HepG2 (cell line): Measurements from ENCODE around the gene WSB1. TPM values are rescaled to one million over a fixed set of nuclear protein-coding genes. Genes with fewer than 3 reads are reported as not detected.

Experiments used
- ARID5B ChIP-seq: IDR thresholded peaks from 2 replicates; pipeline ENCODE4 v1.4.0; 2020; ENCODE audit warnings: mild to moderate bottlenecking, missing genetic modification reagents
- CHD4 ChIP-seq: fragments of 200-600 bp; sonication (generic); IDR thresholded peaks from 2 replicates; pipeline ENCODE4 v1.7.0; 2017; ENCODE audit warnings: mild to moderate bottlenecking, low read length, borderline replicate concordance
- FOXA1 ChIP-seq, 2 experiments: fragments of 450-650 bp in 1 of 2; sonication (generic) in 1 of 2; formaldehyde crosslinking in 1 of 2; IDR thresholded peaks; 2 replicates each; pipeline versions ENCODE4 v1.4.0 to v1.6.1; 2016 to 2020; ENCODE audit warnings: missing genetic modification reagents in 1 of 2
- ISL2 ChIP-seq: sonication (generic); formaldehyde crosslinking; IDR thresholded peaks from 2 replicates; pipeline ENCODE4 v1.5.0; 2020; ENCODE audit warnings: missing genetic modification reagents
- NFE2L2 ChIP-seq: fragments of 150-350 bp; IDR thresholded peaks from 2 replicates; pipeline ENCODE4 v1.6.1; 2014; ENCODE audit warnings: low read length
- PRMT3 ChIP-seq: sonication (generic); formaldehyde crosslinking; IDR thresholded peaks from 2 replicates; pipeline ENCODE4 v1.8.1; 2022; ENCODE audit warnings: low read depth, mild to moderate bottlenecking, moderate library complexity, missing genetic modification reagents, borderline replicate concordance
- SALL1 ChIP-seq: sonication (generic); formaldehyde crosslinking; IDR thresholded peaks from 2 replicates; pipeline ENCODE4 v1.8.0; 2022; ENCODE audit warnings: mild to moderate bottlenecking, missing genetic modification reagents
- TFAP4 ChIP-seq: sonication (generic); IDR thresholded peaks from 2 replicates; pipeline ENCODE4 v1.6.1; 2016; ENCODE audit warnings: low read depth, borderline replicate concordance
- TFE3 ChIP-seq: IDR thresholded peaks from 2 replicates; pipeline ENCODE4 v1.6.1; 2016
- TOPORS ChIP-seq: sonication (generic); formaldehyde crosslinking; IDR thresholded peaks from 2 replicates; pipeline ENCODE4 v1.8.0; 2023; ENCODE audit warnings: mild to moderate bottlenecking, missing genetic modification reagents
- ZNF280D ChIP-seq: sonication (generic); formaldehyde crosslinking; IDR thresholded peaks from 2 replicates; pipeline ENCODE4 v1.5.1; 2020; ENCODE audit warnings: mild to moderate bottlenecking, missing genetic modification reagents
- ZNF33B ChIP-seq: sonication (generic); formaldehyde crosslinking; IDR thresholded peaks from 2 replicates; pipeline ENCODE4 v1.5.1; 2020; ENCODE audit warnings: mild to moderate bottlenecking, missing genetic modification reagents
- ZNF383 ChIP-seq: sonication (generic); formaldehyde crosslinking; IDR thresholded peaks from 2 replicates; pipeline ENCODE4 v1.4.0; 2020; ENCODE audit warnings: missing genetic modification reagents, mild to moderate bottlenecking, borderline replicate concordance
- ZNF441 ChIP-seq: sonication (generic); formaldehyde crosslinking; IDR thresholded peaks from 2 replicates; pipeline ENCODE4 v1.7.0; 2021; ENCODE audit warnings: missing genetic modification reagents, borderline replicate concordance
- ZNF746 ChIP-seq: sonication (generic); formaldehyde crosslinking; IDR thresholded peaks from 2 replicates; pipeline ENCODE4 v1.8.0; 2022; ENCODE audit warnings: mild to moderate bottlenecking, missing genetic modification reagents
- polyA plus RNA-seq, 8 experiments: library from polyadenylated mRNA; depleted of rRNA in 3 of 8; stranded (reverse) in 7 of 8; unstranded in 1 of 8; fragments of >200 nt; fragmentation: Illumina TruSeq in 4 of 8; extraction: Trizol in 4 of 8; gene quantifications; 2 replicates each; pipeline versions ENCODE4 v1.2.1 to v1.2.3, GENCODE V29; 2011 to 2016; ENCODE audit warnings: low read depth in 4 of 8, missing spikeins in 1 of 8, mixed read lengths in 1 of 8; ENCODE audit not compliant: insufficient read depth in 1 of 8
- total RNA-seq, 5 experiments: library from RNA; depleted of rRNA; stranded (reverse); fragments of >200 nt; fragmentation: Illumina TruSeq; extraction: Trizol; gene quantifications; 2 replicates each; pipeline ENCODE4 v1.2.3, GENCODE V29; 2016; ENCODE audit warnings: low read depth in 1 of 5
- TF ChIP-seq, protein P1 (sequence below): sonication (generic); formaldehyde crosslinking; IDR thresholded peaks from 2 replicates; pipeline ENCODE4 v1.4.0; 2020; ENCODE audit warnings: missing genetic modification reagents, borderline replicate concordance
- TF ChIP-seq, protein P2 (sequence below): sonication (generic); formaldehyde crosslinking; conservative IDR thresholded peaks from 2 replicates; pipeline ENCODE4 v1.5.0; 2020; ENCODE audit warnings: missing genetic modification reagents

WSB1 gene
- total and polyA plus RNA-seq, 2 of the 13 experiments (the other 11 are each of a cell fraction or from before 2014, with no cell fraction given): 81.3 to 294 TPM

- TF ChIP-seq ARID5B (CRISPR knock-in tag) (peak; percentile 86), TFAP4 (peak; percentile 40; the same call in 1 of the 2 replicates), TFE3 (CRISPR knock-in tag) (peak; percentile 32; the same call in 1 of the 2 replicates), ISL2 (CRISPR knock-in tag) (no peak), FOXA1 (IDR thresholded peaks at IDR 0.05) (no peak), FOXA1 (CRISPR knock-in tag; IDR thresholded peaks at IDR 0.05) (peak; percentile 41; the same call in 1 of the 2 replicates), ZNF746 (CRISPR knock-in tag) (no peak), ZNF383 (CRISPR knock-in tag) (no peak), TOPORS (no peak), ZNF441 (CRISPR knock-in tag) (no peak), ZNF33B (CRISPR knock-in tag) (no peak), NFE2L2 (no peak), ZNF280D (no peak), CHD4 (no peak), PRMT3 (CRISPR knock-in tag) (no peak), SALL1 (CRISPR knock-in tag) (peak; percentile 22; the same call in 1 of the 2 replicates)
- TF ChIP-seq, protein P1, sequence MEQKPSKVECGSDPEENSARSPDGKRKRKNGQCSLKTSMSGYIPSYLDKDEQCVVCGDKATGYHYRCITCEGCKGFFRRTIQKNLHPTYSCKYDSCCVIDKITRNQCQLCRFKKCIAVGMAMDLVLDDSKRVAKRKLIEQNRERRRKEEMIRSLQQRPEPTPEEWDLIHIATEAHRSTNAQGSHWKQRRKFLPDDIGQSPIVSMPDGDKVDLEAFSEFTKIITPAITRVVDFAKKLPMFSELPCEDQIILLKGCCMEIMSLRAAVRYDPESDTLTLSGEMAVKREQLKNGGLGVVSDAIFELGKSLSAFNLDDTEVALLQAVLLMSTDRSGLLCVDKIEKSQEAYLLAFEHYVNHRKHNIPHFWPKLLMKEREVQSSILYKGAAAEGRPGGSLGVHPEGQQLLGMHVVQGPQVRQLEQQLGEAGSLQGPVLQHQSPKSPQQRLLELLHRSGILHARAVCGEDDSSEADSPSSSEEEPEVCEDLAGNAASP: 0 out of 2 replicates have a peak, but pooled peaks have one; percentile 16
- TF ChIP-seq, protein P2, sequence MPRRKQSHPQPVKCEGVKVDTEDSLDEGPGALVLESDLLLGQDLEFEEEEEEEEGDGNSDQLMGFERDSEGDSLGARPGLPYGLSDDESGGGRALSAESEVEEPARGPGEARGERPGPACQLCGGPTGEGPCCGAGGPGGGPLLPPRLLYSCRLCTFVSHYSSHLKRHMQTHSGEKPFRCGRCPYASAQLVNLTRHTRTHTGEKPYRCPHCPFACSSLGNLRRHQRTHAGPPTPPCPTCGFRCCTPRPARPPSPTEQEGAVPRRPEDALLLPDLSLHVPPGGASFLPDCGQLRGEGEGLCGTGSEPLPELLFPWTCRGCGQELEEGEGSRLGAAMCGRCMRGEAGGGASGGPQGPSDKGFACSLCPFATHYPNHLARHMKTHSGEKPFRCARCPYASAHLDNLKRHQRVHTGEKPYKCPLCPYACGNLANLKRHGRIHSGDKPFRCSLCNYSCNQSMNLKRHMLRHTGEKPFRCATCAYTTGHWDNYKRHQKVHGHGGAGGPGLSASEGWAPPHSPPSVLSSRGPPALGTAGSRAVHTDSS (CRISPR knock-in tag): no peak
Measured at GRCh38 chr17:27265333-27265732, 28.6 kb upstream of the WSB1 start (continued).
